ENCODE measurements around the gene NAPA. TPM values are rescaled to one million over a fixed set of nuclear protein-coding genes. Genes with fewer than 3 reads are reported as not detected.

NAPA gene
- total RNA-seq, 4 donors from 2014 or later: 73.5 to 179 (median 90.9) TPM

- TF ChIP-seq, protein P1, sequence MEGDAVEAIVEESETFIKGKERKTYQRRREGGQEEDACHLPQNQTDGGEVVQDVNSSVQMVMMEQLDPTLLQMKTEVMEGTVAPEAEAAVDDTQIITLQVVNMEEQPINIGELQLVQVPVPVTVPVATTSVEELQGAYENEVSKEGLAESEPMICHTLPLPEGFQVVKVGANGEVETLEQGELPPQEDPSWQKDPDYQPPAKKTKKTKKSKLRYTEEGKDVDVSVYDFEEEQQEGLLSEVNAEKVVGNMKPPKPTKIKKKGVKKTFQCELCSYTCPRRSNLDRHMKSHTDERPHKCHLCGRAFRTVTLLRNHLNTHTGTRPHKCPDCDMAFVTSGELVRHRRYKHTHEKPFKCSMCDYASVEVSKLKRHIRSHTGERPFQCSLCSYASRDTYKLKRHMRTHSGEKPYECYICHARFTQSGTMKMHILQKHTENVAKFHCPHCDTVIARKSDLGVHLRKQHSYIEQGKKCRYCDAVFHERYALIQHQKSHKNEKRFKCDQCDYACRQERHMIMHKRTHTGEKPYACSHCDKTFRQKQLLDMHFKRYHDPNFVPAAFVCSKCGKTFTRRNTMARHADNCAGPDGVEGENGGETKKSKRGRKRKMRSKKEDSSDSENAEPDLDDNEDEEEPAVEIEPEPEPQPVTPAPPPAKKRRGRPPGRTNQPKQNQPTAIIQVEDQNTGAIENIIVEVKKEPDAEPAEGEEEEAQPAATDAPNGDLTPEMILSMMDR (IDR thresholded peaks at IDR 0.05; ENCODE audit: low read depth): no peak
Measured at GRCh38 chr19:47461876-47462275, 53.0 kb downstream of the NAPA start.

GRCh38 chr19:47459477-47459876 lies 55.4 kb downstream of the NAPA start:
- TF ChIP-seq, protein P1 (IDR thresholded peaks at IDR 0.05; ENCODE audit: low read depth): no peak

DNA sequence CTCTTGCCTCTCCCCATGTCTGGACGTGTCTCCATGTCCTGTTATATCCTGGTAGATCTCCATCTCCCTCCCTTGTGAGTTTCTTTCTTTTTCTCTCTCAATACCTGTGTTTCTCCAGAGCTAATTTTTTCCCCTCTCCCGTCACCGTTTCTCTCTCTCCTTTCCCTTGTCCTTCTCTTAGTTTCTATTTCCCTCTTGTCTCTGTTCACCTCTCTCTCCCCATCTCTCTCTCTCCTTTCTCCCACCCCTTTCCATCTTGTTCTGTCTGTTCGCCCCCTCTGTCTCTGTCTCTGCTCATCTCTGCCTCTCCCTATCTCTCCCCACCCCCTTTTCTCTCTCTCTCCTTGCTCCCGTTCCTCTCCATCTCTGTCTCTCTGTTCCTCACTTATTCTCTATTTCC lies 56.2 kb downstream of the NAPA start:
- TF ChIP-seq, protein P1 (IDR thresholded peaks at IDR 0.05; ENCODE audit: low read depth): no peak

- TF ChIP-seq, protein P1 (IDR thresholded peaks at IDR 0.05; ENCODE audit: low read depth): no peak
Measured at GRCh38 chr19:47456721-47457474, 58.0 kb downstream of the NAPA start.

DNA sequence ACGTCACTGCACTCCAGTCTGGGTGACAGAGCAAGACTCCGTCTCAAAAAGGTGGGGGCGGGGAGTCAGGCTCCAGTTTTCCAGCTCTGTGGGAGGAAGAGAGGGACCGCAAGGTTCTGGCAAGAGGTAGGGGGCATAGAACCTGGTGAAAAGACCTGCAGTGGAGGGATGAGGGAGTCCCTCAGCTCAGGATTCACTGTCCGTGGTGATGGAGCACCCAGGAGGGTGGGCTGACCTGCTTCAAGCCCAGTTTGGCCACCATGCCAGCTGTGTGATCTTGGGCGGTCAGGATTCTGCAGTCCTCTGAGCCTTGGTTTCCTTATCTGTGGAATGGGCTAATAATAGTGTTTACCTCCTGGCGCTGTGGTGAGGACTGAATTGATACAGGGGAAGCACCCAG lies 64.4 kb downstream of the NAPA start:
- TF ChIP-seq, protein P1 (IDR thresholded peaks at IDR 0.05; ENCODE audit: low read depth): no peak

GRCh38 chr19:47448360-47448727 lies 66.5 kb downstream of the NAPA start:
- TF ChIP-seq, protein P1 (IDR thresholded peaks at IDR 0.05; ENCODE audit: low read depth): no peak

GRCh38 chr19:47447470-47448359 lies 67.1 kb downstream of the NAPA start:
- TF ChIP-seq, protein P1 (IDR thresholded peaks at IDR 0.05; ENCODE audit: low read depth): no peak

Data from subcutaneous adipose tissue (tissue), 4 donors.